ENCODE data around the gene KBTBD12.

DNA sequence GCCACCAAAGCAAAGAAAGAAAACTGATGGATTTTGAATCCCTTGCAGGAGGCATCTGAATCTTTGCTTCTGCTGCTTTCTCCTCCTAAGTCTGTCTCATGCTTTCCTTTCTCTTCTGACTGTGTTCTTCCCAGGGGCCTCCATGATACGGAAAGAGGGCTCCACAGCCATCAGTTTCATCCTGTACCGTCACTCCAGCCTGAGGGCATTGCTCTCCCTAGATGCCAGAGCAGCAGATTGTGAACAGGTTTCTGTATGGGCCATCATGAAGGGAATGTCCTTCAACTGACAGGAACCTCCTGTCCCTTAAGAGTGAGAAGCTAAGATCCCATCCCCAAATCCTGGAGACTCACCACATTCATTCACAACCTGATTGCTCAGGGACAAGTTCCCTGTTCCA is 59.2 kb downstream of the KBTBD12 start:
- TF ChIP-seq POLR2A (IDR thresholded peaks at IDR 0.05; ENCODE audit: low read depth, low read length) (no peak), TAF1 (IDR thresholded peaks at IDR 0.05; ENCODE audit: borderline replicate concordance, low read depth, low read length) (no peak)

Data from GM12892 (cell line).